Measurements from ENCODE around the gene SCN1A. TPM values are rescaled to one million over a fixed set of nuclear protein-coding genes. Genes with fewer than 3 reads are reported as not detected.

The SCN1A gene
- total and polyA plus RNA-seq, 2 experiments from 2014 or later: 1.2 to 1.3 TPM

- H3K9me3 Mint-ChIP-seq: no peaks in the 10 kb centered on the region
- H3K79me2 ChIP-seq (replicated peaks; ENCODE audit: insufficient read depth): no peaks in the 10 kb centered on the region
- H3K27me3 Mint-ChIP-seq (ENCODE audit: insufficient read depth, low read depth, poor library complexity): no peaks in the 10 kb centered on the region
- no peak overlapping the region for H3K4me2 ChIP-seq
- H3K27ac Mint-ChIP-seq: no peak overlapping the region
- H3K36me3 Mint-ChIP-seq (ENCODE audit: low read depth): no peaks in the 10 kb centered on the region
- no peaks in the 10 kb centered on the region for H3F3A ChIP-seq (replicated peaks; ENCODE audit: low read depth)
- H2AFZ ChIP-seq: no peak overlapping the region
- H3K36me3 ChIP-seq (ENCODE audit: insufficient read depth): no peaks in the 10 kb centered on the region
- H3K27ac ChIP-seq (ENCODE audit: low read depth): no peak overlapping the region
- TF ChIP-seq STAT1 (IDR thresholded peaks at IDR 0.05; ENCODE audit: unreplicated experiment): no peak
- TF ChIP-seq CREB1 (CRISPR knock-in tag; IDR thresholded peaks at IDR 0.05; ENCODE audit: low read depth): no peak
- no peak for TF ChIP-seq JUNB (IDR thresholded peaks at IDR 0.05; ENCODE audit: unreplicated experiment)
- peak; percentile 28 to 31; a peak in 3 of 4 replicates for TF ChIP-seq CTCF (conservative IDR thresholded peaks at IDR 0.05; ENCODE audit: low read depth in 2 of 2)
- no peak for TF ChIP-seq REST (IDR thresholded peaks at IDR 0.05; ENCODE audit: unreplicated experiment)
- DNase-seq (ENCODE audit: low spot score) (peak; percentile 26), ATAC-seq (no peak)
- H3K27me3 ChIP-seq (ENCODE audit: insufficient read depth): no peaks in the 10 kb centered on the region
- H3K9me2 ChIP-seq (ENCODE audit: insufficient read depth): no peaks in the 10 kb centered on the region
- no peak overlapping the region for H3K4me3 ChIP-seq
- no peaks in the 10 kb centered on the region for H4K20me1 ChIP-seq (replicated peaks; ENCODE audit: insufficient read depth)
- H3K4me1 Mint-ChIP-seq: peaks cover 20% of the 10 kb centered on the region
- 0 out of 2 replicates have a peak, but pooled peaks cover 3% of the 10 kb centered on the region for H3K4me1 ChIP-seq (ENCODE audit: insufficient read depth)
- no peak overlapping the region for H3K4me3 Mint-ChIP-seq
Measured at GRCh38 chr2:166152064-166152463, 24.2 kb upstream of the SCN1A start.

- H3K36me3 Mint-ChIP-seq (ENCODE audit: low read depth): no peaks in the 10 kb centered on the region
- no peaks in the 10 kb centered on the region for H3K9me3 Mint-ChIP-seq
- no peaks in the 10 kb centered on the region for H3K27me3 ChIP-seq (ENCODE audit: insufficient read depth)
- H3K4me3 ChIP-seq: no peak overlapping the region
- DNase-seq (ENCODE audit: low spot score) (peak; percentile 50), ATAC-seq (peak; percentile 96)
- no peaks in the 10 kb centered on the region for H3F3A ChIP-seq (replicated peaks; ENCODE audit: low read depth)
- H3K4me1 ChIP-seq (ENCODE audit: insufficient read depth): 0 out of 2 replicates have a peak, but pooled peaks cover 3% of the 10 kb centered on the region
- H3K79me2 ChIP-seq (replicated peaks; ENCODE audit: insufficient read depth): no peaks in the 10 kb centered on the region
- no peak overlapping the region for H2AFZ ChIP-seq
- no peak overlapping the region for H3K27ac Mint-ChIP-seq
- no peak overlapping the region for H3K4me3 Mint-ChIP-seq
- H3K36me3 ChIP-seq (ENCODE audit: insufficient read depth): no peaks in the 10 kb centered on the region
- H3K4me2 ChIP-seq: no peak overlapping the region
- H3K27me3 Mint-ChIP-seq (ENCODE audit: insufficient read depth, low read depth, poor library complexity): no peaks in the 10 kb centered on the region
- H3K27ac ChIP-seq (ENCODE audit: low read depth): no peak overlapping the region
- no peaks in the 10 kb centered on the region for H3K9me2 ChIP-seq (ENCODE audit: insufficient read depth)
- H3K4me1 Mint-ChIP-seq: peaks cover 20% of the 10 kb centered on the region
- H4K20me1 ChIP-seq (replicated peaks; ENCODE audit: insufficient read depth): no peaks in the 10 kb centered on the region
- no peak for TF ChIP-seq REST (IDR thresholded peaks at IDR 0.05; ENCODE audit: unreplicated experiment)
Measured at GRCh38 chr2:166148500-166149400, 20.9 kb upstream of the SCN1A start.

All from GM23338 (cell line).